GM18520 (cell line): Measurements from ENCODE around the gene ZNF787.
"Not testable (repeated sequence)": the region's sequence is repeated elsewhere in the genome, so short reads cannot be mapped to it uniquely, and the experiment has no call there.

Experiments
- ATAC-seq: cut with Tn5 transposase; IDR thresholded peaks from one replicate; pipeline ENCODE4 v1.9.1; 2021; ENCODE audit not compliant: unreplicated experiment

The ZNF787 gene

DNA sequence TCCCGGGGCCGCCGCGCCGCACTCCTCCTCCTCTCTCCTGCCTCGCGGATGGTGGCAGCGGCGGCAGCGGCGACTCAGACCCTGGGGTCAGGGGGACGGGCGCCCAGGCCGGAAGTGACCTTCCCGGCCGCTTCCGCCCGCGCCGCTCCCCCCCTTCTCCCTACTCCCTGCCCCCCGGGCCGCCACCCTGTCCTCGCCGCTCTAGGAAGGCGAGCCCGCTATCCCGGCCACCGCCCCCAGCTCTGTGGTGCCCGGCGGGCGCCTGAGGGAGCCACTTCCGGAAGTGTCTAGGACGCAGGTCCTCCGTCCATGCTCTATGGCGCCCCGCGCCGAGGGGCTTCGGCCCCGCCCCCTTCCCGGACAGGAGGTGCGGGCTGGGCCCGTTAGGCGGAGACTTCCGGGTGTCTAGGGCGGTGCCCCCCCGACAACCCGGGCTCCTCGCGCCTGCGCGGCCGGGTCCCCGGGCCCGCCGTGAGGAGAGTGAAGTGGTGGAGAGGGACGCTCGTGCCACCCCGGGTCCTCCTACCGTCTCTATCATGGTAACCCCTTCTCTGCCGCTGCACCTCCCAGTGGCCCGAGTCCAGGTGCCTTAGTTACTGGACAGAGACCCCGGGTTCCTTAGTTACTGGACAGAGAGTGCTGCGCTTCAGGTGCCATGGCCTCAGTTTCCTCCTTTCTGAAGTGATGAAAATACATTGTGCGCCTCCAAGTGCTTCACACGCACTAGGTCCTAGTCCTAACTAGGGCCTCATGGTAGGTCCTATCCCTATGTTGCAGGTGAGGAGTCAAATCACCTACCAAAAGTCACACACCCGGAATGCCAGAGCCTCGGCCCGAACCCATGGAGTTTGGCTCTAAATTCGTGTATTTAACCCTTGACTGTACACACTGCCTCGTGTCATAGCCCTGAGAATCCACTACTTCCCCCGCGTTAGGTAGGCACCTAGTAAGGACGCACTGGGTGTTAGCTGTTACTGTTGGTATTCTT is at the start of gene ZNF787:
Gene ZNF787 (minus strand): TSS at position 116 of the 988 bp plus-strand sequence. CDS start 18,078 bp downstream, outside the sequence.
- peak; percentile 91 for ATAC-seq

DNA sequence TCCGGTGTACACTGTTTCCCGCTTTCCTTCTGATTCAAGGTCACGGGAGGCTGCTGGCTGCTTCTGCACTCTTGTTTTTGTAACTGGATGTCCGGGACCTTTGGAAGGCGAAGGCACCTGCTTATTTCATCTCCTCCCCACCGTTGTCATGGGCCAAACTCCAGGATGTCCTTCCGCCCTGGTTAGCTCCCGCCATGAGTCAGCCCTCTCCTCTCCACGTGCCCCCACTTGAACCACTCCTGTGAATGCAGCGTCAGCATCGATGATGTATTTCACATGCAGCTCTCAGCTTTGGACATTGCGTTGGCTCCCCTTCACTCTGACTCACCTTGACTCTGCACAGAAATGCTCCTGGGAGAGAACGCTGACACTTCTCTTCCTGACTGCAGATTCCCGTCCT is 49.2 kb upstream of the ZNF787 start:
- no peak for ATAC-seq

DNA sequence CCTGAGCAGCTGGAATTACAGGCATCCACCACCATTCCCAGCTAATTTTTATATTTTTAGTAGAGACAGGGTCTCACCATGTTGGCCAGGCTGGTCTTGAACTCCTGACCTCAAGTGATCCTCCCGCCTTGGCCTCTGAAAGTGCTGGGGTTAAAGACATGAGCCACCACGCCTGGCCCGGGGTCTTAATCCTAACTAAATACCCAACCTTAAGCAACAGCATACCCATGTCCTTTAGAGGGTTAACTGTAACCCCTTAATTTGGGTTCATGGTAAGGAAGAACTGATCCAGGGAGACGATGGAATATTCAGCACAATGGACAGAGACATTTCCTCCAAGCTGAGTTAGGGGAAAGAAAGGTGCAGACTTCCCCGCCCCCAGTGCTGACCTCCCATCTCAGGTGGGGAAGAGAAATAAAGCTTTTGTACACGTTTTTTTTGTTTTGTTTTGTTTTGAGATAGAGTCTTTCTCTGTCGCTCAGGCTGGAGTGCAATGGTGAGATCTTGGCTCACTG is 46.0 kb upstream of the ZNF787 start:
- no peak for ATAC-seq

DNA sequence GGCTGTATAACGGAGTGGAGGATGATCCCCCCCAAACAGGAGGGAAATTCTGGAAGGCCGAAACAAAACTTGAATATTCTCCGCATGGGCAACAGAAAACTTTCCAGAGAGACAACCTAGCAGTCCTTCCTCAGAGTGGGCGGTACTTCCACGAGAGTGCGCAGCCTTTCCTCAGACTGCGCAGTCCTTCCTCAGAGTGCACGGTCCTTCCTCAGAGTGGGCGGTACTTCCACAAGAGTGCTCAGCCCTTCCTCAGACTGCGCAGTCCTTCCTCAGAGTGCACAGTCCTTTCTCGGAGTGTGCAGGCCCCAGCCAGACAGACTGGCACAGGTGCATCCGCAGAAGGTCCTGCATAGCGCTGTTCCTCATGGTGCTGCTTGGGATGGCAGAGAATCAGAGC is 42.0 kb upstream of the ZNF787 start:
- ATAC-seq = no peak

DNA sequence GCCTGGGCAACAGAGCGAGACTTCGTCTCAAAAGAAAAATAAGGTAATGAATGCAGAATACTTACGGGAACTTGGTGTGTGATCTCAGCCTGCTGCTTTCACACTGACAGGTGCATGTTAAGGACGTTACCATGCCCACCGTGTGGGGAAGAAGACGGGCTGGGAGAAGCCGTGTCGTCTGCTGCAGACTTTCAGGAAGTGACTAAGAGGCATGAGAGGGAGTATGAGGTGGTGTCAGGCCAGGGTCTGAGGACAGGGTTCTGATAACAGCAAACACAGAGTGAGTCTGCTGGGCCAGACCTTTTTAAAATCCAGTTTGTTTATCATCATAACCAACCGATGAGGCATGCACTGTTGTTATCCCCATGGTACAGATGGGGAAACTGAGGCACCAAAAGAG is 41.2 kb upstream of the ZNF787 start:
- no peak for ATAC-seq

DNA sequence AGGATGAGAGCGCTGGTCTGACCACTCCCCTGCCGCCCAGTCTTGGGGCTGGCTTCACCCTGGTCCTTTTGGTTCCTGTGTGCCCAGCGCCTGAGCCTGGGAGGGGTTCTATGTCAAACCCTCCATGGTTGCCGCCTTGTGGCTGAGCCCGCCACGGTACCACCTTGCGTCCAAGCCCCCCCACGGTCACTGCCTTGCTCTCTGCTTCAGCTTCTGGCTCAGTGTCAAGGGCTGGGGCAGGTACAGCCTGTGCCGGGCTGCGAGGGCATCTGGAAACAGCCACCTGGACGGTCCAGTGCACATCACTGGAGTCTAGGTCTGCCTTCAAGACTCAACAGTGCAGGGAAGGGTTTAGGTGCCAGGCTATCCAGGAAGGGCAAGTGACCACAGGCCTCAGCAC is 40.4 kb upstream of the ZNF787 start:
- ATAC-seq = no peak

DNA sequence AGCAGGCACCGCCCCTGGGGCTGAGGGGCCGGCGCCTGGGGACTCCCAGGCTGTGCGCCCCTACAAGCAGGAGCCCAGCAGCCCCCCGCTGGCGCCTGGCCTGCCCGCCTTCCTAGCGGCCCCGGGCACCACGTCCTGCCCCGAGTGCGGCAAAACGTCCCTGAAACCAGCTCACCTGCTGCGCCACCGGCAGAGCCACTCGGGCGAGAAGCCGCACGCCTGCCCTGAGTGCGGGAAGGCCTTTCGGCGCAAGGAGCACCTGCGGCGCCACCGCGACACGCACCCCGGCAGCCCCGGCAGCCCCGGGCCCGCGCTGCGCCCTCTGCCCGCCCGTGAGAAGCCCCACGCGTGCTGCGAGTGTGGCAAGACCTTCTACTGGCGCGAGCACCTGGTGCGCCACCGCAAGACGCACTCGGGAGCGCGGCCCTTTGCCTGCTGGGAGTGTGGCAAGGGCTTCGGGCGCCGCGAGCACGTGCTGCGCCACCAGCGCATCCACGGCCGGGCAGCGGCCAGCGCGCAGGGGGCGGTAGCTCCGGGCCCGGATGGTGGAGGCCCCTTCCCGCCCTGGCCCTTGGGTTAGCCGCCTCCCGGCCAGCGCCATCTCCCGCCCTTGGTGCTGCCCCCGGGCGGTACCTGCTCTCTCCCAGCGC is 38.7 kb upstream of the ZNF787 start:
- no peak for ATAC-seq

DNA sequence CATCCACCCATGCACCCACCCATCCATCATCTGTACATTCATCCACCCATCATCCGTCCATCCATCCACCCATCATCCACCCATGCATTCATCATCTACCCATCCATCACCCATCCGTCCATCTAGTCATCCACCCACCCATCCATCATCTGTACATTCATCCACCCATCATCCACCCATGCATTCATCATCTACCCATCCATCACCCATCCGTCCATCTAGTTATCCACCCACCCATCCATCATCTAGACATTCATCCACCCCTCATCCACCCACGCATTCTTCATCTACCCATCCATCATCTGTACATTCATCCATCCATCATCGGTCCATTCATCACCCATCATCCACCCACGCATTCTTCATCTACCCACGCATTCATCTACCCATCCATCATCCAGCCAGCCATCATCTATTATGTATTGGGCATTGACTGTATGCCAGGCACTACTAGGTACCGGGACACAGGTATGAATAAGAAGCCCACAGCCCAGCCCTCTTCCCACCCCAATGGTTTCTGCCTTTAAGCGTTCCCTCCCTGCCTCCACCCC is 38.0 kb upstream of the ZNF787 start:
- ATAC-seq = no peak

DNA sequence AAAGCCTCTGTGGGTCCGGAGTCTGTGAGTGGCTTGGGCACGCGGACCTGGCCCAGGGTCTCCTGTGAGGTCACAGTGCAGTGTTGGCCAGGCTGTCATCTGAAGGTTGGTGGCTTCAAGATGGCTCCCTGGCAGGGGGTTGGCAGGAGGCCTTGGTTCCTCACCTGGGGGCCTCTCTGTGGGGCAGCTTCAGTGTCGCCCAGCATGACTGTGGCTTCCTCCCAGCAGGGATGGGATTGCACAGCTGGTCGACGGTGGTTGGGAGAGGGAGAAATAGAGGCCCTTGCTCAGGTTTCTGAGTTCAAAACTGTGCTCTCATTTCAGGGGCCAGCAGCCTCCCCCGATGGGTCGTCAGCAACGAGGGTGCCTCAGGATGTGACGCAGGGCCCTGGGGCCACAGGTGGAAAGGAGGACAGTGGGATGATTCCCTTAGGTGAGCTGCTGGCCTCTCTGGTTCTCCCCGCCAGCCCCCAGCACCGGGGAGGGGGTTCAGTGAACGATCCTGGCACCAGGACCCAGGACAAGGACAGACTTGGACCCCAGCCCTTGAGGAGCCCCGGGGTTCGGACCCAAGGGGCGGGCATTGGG is 37.2 kb upstream of the ZNF787 start:
- no peak for ATAC-seq

DNA sequence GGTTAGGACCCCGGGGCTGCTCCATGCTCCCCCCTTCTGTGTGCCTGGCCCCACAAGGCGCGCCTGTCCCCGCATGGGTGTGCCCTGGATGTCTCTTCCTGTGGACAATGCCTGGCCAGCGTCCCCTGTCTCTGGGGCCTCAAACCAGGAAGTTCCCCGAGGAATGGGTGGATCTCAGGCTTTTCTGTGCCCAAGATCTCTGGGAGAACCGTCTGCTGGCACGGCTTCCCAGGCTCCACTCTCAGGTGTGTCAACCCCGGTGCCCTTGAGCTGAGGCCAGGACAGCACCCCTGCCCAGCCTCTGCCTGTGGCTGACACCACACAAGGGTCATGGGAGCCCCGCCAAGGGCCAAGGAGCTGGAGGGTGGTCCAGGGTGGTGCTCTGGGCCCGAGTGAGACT is 35.7 kb upstream of the ZNF787 start:
- ATAC-seq = no peak

DNA sequence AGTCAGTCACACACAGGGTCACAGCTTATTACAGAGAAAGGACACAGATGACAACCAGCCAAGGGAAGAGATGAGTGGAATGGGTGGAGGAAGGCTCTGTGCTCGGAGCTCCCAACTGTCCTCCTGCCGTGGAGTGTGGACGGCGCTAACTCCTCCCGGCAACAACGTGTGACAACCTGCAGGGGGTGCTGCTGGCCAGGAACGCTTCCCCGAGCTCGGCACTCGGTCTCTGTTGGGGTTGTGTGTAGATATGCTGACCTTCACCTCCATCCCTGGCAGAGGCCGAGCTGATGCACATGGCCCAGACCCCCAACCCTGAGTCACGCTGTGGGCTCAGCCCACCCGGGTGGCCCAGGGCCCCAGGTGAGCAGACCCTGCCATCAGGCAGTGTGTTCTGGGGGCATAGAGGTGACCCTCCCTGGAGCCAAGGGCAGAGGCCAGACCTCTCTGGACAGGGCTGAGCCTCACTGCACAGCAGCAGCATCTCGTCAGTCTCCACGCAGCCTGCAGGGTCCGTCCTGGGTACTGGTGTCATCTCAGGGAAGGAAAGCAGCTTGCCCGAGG is 34.1 kb upstream of the ZNF787 start:
- ATAC-seq = no peak

DNA sequence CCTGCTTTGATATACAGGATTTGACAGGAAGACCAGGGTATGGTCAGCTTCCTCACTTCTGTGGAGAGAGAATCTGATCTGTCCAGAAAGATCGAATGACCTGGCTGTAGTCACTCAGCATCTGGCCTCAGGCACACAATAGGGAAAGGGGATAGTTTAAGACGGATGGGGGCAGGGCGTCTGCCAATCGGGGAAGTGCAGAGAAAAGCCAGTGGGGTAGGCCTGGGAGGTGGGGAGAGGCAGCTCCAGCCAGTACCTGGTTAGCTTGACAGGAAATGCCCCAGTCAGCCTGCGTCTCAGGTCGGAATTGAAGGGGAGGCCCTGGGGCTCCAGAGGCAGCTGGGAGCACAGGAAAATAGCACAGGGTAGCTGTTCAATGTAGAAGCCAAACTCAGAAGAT is 32.4 kb upstream of the ZNF787 start:
- ATAC-seq = no peak

DNA sequence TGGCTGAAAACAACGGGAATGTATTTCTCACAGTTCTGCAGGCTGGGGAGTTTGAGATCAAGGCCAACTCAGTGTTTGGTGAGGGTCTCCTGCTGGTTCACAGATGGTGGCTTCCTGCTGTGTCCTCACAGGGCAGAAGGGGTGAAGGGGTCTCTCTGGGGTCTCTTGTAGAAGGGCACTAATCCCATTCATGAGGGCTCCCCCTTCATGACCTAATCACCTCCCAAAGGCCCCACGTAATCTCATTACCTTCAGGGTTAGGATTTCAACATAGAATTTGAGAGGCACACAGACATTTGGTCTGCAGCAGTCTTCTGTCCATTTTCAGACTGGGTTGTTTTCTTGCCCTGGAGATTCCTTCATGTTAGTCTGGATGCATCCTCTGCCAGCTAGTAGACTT is 31.5 kb upstream of the ZNF787 start:
- no peak for ATAC-seq

DNA sequence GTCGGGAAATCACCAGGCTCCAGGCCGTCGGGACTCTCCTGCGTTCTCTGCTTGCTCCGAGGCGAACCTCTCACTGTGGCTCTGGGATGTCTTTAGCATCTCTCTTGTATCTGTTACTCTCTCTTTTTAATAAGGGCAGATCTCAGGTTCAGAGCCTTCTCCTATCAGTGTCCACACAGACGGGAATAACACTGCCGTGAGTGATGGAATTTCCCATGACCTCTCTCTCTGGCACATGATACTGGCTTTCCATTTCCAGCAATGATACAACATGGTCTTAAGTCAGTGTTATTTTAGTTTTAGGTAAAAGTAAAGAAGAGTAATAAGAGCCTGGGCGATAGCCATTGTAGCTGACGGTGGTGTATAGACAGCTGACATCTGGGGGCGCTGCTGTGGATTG is 29.3 kb upstream of the ZNF787 start:
- no peak for ATAC-seq

DNA sequence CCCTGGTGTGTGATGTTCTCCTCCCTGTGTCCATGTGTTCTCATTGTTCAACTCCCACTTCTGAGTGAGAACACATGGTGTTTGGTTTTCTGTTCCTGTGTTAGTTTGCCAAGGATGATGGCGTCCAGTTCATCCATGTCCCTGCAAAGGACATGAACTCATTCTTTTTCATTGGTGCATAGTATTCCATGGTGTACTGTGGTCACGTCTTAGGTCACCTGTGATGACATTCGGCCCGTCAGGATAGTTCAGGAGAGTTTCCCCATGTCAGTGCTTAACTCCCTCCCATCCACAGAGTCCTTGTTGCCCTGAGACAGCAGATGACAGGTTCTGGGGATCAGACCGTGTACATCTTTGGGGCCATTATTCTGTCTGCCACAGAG is 28.6 kb upstream of the ZNF787 start:
- ATAC-seq = no peak

DNA sequence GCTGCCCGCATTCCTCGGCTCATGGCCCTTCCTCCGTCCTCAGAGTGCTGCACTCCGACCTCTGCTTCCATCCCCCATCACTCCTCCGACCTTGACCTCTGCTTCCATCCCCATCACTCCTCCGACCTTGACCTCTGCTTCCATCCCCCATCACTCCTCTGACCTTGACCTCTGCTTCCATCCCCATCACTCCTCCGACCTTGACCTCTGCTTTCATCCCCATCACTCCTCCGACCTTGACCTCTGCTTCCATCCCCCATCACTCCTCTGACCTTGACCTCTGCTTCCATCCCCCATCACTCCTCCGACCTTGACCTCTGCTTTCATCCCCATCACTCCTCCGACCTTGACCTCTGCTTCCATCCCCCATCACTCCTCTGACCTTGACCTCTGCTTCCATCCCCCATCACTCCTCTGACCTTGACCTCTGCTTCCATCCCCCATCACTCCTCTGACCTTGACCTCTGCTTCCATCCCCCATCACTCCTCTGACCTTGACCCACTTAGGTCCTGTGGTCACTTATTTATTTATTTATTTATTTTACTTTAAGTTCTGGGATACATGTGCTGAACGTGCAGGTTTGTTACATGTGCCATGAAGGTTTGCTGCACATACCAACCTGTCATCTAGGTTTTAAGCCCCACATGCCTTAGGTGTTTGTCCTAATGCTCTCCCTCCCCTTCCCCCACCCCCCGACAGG is 28.0 kb upstream of the ZNF787 start:
- ATAC-seq = not testable (repeated sequence)

DNA sequence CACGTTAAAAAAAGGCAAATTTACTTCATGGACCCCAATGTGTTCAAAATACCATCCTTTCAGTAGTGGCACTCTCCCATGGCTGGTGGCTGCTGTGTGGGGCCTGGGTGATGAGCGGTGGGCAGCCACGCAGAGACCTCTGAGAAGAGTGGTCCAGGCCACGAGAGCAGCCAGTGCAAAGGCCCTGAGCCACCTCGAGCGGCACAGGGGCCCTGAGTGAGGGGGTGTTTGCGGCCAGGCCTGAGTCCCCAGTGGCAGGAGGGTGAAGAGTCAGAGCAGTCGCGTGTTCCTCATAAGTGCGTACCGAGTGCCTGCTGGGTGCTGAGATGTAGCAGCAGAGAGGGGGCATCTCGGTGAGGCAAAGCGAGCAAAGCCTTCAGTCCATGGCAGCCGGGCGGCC is 27.0 kb upstream of the ZNF787 start:
- ATAC-seq = no peak

DNA sequence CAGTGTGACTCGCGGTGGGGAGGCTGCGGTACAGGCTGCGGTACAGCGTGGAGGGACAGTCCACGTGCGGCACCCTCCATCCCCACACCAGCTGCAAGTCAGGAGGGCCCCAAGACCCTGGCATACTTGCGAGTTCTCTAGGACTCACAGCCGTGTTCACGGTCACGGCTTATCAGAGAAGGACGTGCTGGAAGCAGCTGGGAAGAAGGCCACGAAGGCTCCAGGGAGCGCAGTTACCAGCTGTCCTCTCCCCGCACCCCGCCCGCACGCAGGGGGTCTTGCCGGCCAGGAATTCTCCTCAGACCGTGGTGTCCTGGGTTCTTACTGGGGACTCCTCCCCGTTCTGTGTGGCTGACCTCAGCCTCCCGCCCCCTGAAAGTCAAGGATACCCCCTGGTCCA is 26.2 kb upstream of the ZNF787 start:
- ATAC-seq = no peak

DNA sequence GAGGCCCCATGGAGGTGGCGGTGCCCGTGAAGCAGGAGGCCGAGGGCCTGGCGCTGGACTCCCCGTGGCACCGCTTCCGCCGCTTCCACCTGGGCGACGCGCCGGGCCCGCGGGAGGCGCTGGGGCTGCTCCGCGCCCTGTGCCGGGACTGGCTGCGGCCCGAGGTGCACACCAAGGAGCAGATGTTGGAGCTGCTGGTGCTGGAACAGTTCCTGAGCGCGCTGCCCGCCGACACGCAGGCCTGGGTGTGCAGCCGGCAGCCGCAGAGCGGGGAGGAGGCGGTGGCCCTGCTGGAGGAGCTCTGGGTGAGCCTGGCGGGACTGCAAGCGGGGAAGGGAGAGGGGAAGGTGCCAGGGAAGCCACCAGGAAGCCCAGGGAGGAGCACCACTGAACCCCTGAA is 25.8 kb upstream of the ZNF787 start:
- no peak for ATAC-seq

DNA sequence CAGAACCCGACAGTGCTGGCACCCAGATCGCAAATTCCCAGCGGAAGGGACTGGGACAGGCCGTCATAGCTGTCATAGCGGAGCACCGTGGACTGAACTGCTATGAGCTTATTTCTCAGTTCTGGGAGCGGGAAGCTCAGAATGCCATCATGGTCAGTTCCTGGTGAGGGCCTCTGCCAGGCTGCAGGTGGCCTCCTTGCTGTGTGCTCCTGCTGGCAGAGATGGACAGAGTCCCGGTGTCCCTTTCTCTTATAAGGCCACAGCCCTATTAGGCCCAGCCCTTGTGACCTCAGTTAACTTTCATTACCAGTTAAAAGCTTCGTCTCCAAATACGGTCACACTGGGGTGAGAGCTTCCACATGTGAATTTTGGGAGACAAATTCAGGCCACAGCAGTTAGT is 24.6 kb upstream of the ZNF787 start:
- no peak for ATAC-seq

DNA sequence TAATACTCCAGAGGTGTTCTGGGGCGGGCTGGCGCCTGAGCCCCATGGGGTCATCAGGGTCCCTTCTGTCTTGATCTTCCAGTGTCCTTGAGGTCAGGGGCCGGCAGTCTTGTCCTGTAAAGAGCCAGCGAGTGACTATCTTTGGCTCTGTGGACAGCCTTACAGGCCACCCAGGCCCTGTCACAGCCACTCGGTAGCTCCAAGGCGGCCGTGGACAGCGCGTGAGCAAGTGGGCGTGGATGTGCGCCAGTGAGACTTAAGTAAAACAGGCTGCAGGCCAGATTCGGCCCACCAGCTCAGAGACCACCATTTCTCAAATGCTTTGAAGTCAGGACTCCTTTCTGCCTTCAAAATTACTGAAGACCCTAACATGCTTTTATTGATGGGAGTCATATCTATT is 23.7 kb upstream of the ZNF787 start:
- ATAC-seq = no peak
